Neural cell (in vitro differentiated cells): ENCODE measurements around the gene RNF103. TPM values are rescaled to one million over a fixed set of nuclear protein-coding genes. Genes with fewer than 3 reads are reported as not detected.

Source experiments
- H2AFZ ChIP-seq: fragments of 200-600, 300-800 bp; sonication (generic), shearing (Covaris generic); 2 replicates; pipeline ENCODE4 v1.6.0; 2014; ENCODE audit warnings: low read depth, mild to moderate bottlenecking, antibody characterized with exemption, low read length, moderate library complexity
- H3F3A ChIP-seq: fragments of 200-600 bp; shearing (Covaris generic); 2 replicates; pipeline ENCODE4 v1.6.1; 2016; ENCODE audit warnings: mild to moderate bottlenecking, moderate library complexity, mixed read lengths, antibody characterized with exemption, low read length; ENCODE audit not compliant: insufficient read depth, poor library complexity, severe bottlenecking
- H3K27ac ChIP-seq: fragments of 200-600, 300-800 bp; sonication (generic), shearing (Covaris generic); 2 replicates; pipeline ENCODE4 v1.5.1; 2014; ENCODE audit warnings: mild to moderate bottlenecking, low read length, moderate library complexity
- H3K27me3 ChIP-seq: fragments of 300-800, 200-600 bp; sonication (generic), shearing (Covaris generic); 2 replicates; pipeline ENCODE4 v1.6.0; 2014; ENCODE audit warnings: mild to moderate bottlenecking, low read depth, low read length, moderate library complexity; ENCODE audit not compliant: insufficient read depth
- H3K36me3 ChIP-seq: fragments of 300-800, 200-600 bp; sonication (generic), shearing (Covaris generic); 2 replicates; pipeline ENCODE4 v1.5.1; 2014; ENCODE audit warnings: mild to moderate bottlenecking, antibody characterized with exemption, low read length, moderate library complexity; ENCODE audit not compliant: insufficient read depth
- H3K4me2 ChIP-seq: fragments of 300-800, 200-600 bp; sonication (generic), shearing (Covaris generic); 2 replicates; pipeline ENCODE4 v1.6.0; 2014; ENCODE audit warnings: mild to moderate bottlenecking, low read length
- H3K4me3 ChIP-seq: fragments of 300-800, 200-600 bp; sonication (generic), shearing (Covaris generic); 2 replicates; pipeline ENCODE4 v1.5.1; 2014; ENCODE audit warnings: mild to moderate bottlenecking, low read length, moderate library complexity
- H3K79me2 ChIP-seq: fragments of 200-600 bp; shearing (Covaris generic); replicated peaks from 2 replicates; pipeline ENCODE4 v1.6.0; 2014; ENCODE audit warnings: mild to moderate bottlenecking, low read length, moderate library complexity; ENCODE audit not compliant: insufficient read depth
- H3K9ac ChIP-seq: fragments of 300-800, 200-600 bp; sonication (generic), shearing (Covaris generic); 2 replicates; pipeline ENCODE4 v1.6.1; 2016; ENCODE audit warnings: mild to moderate bottlenecking, low read length, mixed read lengths
- H3K9me2 ChIP-seq: fragments of 200-600 bp; shearing (Covaris generic); 2 replicates; pipeline ENCODE4 v1.6.1; 2016; ENCODE audit warnings: mild to moderate bottlenecking, low read length, mixed read lengths; ENCODE audit not compliant: insufficient read depth
- H3K9me3 ChIP-seq: fragments of 200-600, 300-800 bp; sonication (generic), shearing (Covaris generic); 2 replicates; pipeline ENCODE4 v1.6.1; 2016; ENCODE audit warnings: mild to moderate bottlenecking, mixed run types, low read length, moderate library complexity, mixed read lengths
- H4K20me1 ChIP-seq: fragments of 200-600 bp; shearing (Covaris generic); 2 replicates; pipeline ENCODE4 v1.6.1; 2016; ENCODE audit warnings: mild to moderate bottlenecking, mixed run types; ENCODE audit not compliant: insufficient read depth
- CTCF ChIP-seq: fragments of 450-650 bp; IDR thresholded peaks from 2 replicates; pipeline ENCODE4 v1.5.1; 2014; ENCODE audit warnings: antibody characterized with exemption, mild to moderate bottlenecking, moderate library complexity; ENCODE audit not compliant: poor library complexity, severe bottlenecking
- EP300 ChIP-seq: fragments of 450-650 bp; conservative IDR thresholded peaks from 2 replicates; pipeline ENCODE4 v1.6.1; 2014; ENCODE audit warnings: antibody characterized with exemption, mild to moderate bottlenecking, moderate library complexity; ENCODE audit not compliant: poor library complexity, severe bottlenecking
- EZH2 ChIP-seq: fragments of 200-600, 300-800 bp; shearing (Covaris generic), sonication (generic); IDR thresholded peaks from 2 replicates; pipeline ENCODE4 v1.6.1; 2014; ENCODE audit warnings: antibody characterized with exemption, low read length, borderline replicate concordance, mild to moderate bottlenecking; ENCODE audit not compliant: insufficient read depth, poor library complexity, severe bottlenecking
- MXI1 ChIP-seq: fragments of 450-650 bp; conservative IDR thresholded peaks from 2 replicates; pipeline ENCODE4 v1.6.1; 2014; ENCODE audit warnings: antibody characterized with exemption, mild to moderate bottlenecking; ENCODE audit not compliant: poor library complexity, severe bottlenecking
- POLR2AphosphoS5 ChIP-seq: IDR thresholded peaks from 2 replicates; pipeline ENCODE4 v1.6.1; 2012
- RAD21 ChIP-seq: fragments of 450-650 bp; conservative IDR thresholded peaks from 2 replicates; pipeline ENCODE4 v1.6.1; 2014; ENCODE audit warnings: antibody characterized with exemption, mild to moderate bottlenecking, moderate library complexity
- SMC3 ChIP-seq: fragments of 450-650 bp; conservative IDR thresholded peaks from 2 replicates; pipeline ENCODE4 v1.6.1; 2014; ENCODE audit warnings: antibody characterized with exemption, mild to moderate bottlenecking, moderate library complexity; ENCODE audit not compliant: poor library complexity
- TAF1 ChIP-seq: IDR thresholded peaks from 2 replicates; pipeline ENCODE4 v1.6.1; 2012; ENCODE audit warnings: low read depth
- polyA minus RNA-seq: library from RNA; depleted of rRNA, polyadenylated mRNA; stranded (reverse); fragments of >200 nt; gene quantifications from 2 replicates; pipeline ENCODE4 v1.2.3, GENCODE V29; 2014
- polyA plus RNA-seq: library from polyadenylated mRNA; depleted of rRNA; stranded (reverse); fragments of >200 nt; gene quantifications from 2 replicates; pipeline ENCODE4 v1.2.3, GENCODE V29; 2014
- TF ChIP-seq, protein P1 (sequence below): IDR thresholded peaks from 2 replicates; pipeline ENCODE4 v1.6.1; 2012; ENCODE audit warnings: borderline replicate concordance

RNF103 gene, protein sequence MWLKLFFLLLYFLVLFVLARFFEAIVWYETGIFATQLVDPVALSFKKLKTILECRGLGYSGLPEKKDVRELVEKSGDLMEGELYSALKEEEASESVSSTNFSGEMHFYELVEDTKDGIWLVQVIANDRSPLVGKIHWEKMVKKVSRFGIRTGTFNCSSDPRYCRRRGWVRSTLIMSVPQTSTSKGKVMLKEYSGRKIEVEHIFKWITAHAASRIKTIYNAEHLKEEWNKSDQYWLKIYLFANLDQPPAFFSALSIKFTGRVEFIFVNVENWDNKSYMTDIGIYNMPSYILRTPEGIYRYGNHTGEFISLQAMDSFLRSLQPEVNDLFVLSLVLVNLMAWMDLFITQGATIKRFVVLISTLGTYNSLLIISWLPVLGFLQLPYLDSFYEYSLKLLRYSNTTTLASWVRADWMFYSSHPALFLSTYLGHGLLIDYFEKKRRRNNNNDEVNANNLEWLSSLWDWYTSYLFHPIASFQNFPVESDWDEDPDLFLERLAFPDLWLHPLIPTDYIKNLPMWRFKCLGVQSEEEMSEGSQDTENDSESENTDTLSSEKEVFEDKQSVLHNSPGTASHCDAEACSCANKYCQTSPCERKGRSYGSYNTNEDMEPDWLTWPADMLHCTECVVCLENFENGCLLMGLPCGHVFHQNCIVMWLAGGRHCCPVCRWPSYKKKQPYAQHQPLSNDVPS
- polyA plus RNA-seq (22.0 and 24.1 TPM in 2 replicates), polyA minus RNA-seq (38.0 and 48.9 TPM in 2 replicates)

- peak within 1 kb of the TSS; percentile 79 for H3K4me3 ChIP-seq
- TF ChIP-seq RAD21: no peak
- peak; percentile 9 for TF ChIP-seq CTCF
- TF ChIP-seq, protein P1, sequence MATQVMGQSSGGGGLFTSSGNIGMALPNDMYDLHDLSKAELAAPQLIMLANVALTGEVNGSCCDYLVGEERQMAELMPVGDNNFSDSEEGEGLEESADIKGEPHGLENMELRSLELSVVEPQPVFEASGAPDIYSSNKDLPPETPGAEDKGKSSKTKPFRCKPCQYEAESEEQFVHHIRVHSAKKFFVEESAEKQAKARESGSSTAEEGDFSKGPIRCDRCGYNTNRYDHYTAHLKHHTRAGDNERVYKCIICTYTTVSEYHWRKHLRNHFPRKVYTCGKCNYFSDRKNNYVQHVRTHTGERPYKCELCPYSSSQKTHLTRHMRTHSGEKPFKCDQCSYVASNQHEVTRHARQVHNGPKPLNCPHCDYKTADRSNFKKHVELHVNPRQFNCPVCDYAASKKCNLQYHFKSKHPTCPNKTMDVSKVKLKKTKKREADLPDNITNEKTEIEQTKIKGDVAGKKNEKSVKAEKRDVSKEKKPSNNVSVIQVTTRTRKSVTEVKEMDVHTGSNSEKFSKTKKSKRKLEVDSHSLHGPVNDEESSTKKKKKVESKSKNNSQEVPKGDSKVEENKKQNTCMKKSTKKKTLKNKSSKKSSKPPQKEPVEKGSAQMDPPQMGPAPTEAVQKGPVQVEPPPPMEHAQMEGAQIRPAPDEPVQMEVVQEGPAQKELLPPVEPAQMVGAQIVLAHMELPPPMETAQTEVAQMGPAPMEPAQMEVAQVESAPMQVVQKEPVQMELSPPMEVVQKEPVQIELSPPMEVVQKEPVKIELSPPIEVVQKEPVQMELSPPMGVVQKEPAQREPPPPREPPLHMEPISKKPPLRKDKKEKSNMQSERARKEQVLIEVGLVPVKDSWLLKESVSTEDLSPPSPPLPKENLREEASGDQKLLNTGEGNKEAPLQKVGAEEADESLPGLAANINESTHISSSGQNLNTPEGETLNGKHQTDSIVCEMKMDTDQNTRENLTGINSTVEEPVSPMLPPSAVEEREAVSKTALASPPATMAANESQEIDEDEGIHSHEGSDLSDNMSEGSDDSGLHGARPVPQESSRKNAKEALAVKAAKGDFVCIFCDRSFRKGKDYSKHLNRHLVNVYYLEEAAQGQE: peak; percentile 47
- peak; percentile 8 for TF ChIP-seq MXI1
- peak; percentile 13 for TF ChIP-seq SMC3
- TF ChIP-seq EP300: no peak
- no peak for TF ChIP-seq EZH2
- TF ChIP-seq POLR2AphosphoS5: peak; percentile 94
- no peak for TF ChIP-seq TAF1
- H3K4me2 ChIP-seq: peak within 1 kb of the TSS; percentile 76
- peak within 1 kb of the TSS; percentile 62 for H2AFZ ChIP-seq
- H3K27ac ChIP-seq: peak within 1 kb of the TSS; percentile 75
- no peaks in the 10 kb centered on the region for H3K9me3 ChIP-seq
- H3K79me2 ChIP-seq: peaks cover 42% of the 10 kb centered on the region
- peak within 1 kb of the TSS; percentile 84 for H3K9ac ChIP-seq
- no peaks in the 10 kb centered on the region for H3K9me2 ChIP-seq
- no peaks in the 10 kb centered on the region for H3K27me3 ChIP-seq
- no peaks in the 10 kb centered on the region for H3F3A ChIP-seq
- H3K36me3 ChIP-seq: no peaks in the 10 kb centered on the region
- no peaks in the 10 kb centered on the region for H4K20me1 ChIP-seq
These were observed at the start of gene RNF103 for GRCh38 chr2:86623494-86624266. Gene RNF103 (minus strand): TSS chr2:86623865. CDS start chr2:86622886, 979 bp downstream.

DNA sequence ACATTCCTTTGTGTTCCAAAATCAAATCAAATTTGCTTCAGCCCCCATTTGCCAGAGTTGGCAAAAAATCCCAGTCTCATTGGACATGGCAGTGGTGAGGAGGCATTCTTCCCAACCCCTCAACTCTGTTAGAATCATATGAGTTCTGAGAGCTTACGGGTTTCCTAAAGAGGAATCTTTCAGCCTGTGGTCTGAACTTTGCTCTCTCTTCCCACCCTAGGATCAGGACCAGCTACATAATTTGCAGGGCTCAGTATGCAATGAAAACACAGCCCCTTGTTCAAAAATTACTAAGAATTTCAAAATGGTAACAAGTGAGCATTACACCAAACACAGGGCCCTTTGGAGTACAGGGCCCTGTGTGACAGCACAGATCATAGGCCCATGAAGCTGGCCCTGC lies 49.3 kb upstream of the RNF103 start:
- Histone ChIP-seq H3K27me3 (no peaks in the 10 kb centered on the region), H3K9me3 (no peaks in the 10 kb centered on the region)
- no peak for TF ChIP-seq EZH2
- TF ChIP-seq TAF1: no peak
- TF ChIP-seq CTCF: no peak
- no peak for TF ChIP-seq POLR2AphosphoS5
- TF ChIP-seq SMC3: no peak
- TF ChIP-seq EP300: no peak
- no peak for TF ChIP-seq RAD21
- TF ChIP-seq, protein P1: no peak
- TF ChIP-seq MXI1: no peak

More for the DNA sequence above, 49.3 kb upstream of the RNF103 start:
- Histone ChIP-seq H3K79me2 (no peaks in the 10 kb centered on the region), H3K9me2 (no peaks in the 10 kb centered on the region), H4K20me1 (no peaks in the 10 kb centered on the region), H3F3A (no peaks in the 10 kb centered on the region), H3K36me3 (no peaks in the 10 kb centered on the region), H3K27ac (no peak overlapping the region), H2AFZ (no peak overlapping the region), H3K9ac (no peak overlapping the region), H3K4me2 (no peak overlapping the region), H3K4me3 (no peak overlapping the region)
